ENCODE data around the gene PLB1.

Gene PLB1

DNA sequence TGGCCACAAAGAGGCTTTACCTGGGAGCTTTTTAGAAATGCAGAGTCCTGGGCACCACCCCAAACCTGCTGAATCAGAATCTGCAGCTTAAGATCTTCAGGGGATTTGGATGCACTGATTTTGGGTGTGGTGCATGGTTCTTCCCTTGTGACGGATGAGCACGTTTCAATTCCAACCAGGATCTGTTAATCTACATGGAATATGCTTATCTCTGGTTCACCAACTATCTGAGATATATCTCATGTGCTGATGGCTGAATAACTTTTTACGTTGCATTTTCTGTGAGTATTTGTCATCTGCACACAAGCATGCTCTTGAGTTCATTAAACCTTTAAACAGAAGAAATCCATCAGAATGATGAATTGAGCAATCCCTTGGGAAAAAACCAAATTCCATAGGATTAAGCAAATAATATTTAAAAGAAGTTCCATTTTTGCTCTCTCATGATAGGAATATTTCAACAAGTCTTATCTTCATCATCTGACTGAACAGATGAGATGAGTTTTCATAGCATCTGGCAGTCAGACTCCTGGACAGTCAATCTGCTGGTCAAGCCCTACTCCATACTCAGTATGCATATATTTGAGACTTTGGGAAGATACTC, 120.6 kb downstream of the PLB1 start:
- DNase-seq = no peak

DNA sequence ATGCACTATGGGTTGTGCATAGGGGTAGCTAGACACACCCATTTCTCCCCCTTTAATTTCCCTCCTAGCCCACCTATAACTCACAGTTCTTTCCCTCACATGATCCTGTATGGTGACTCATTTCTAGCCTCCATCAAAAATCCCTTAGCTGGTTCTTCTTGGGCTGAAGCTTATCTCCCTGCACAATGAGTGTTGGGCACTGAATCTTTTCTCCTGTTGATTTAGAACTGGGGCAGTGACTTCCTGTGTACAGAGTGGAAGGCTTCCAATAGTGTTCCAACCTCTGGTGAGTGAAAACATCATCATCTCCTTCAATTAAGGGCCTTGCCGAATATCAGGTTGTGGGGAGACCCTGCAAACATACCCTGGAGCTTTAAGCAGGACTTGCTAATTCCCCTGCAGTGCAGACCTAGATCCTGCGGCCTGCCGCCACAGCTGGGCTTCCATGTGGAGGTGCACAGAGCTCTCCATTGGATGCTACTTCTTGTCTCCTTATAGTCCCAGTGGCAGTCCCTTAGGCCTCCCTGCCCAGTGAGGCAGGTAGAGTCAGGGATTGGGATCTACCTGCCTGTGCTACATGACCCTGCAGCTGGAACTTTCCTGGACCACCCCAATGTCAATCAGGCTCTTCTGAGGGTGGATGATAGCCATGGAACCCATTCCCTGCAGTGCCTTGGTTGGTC, 121.8 kb downstream of the PLB1 start:
- no peak for DNase-seq

DNA sequence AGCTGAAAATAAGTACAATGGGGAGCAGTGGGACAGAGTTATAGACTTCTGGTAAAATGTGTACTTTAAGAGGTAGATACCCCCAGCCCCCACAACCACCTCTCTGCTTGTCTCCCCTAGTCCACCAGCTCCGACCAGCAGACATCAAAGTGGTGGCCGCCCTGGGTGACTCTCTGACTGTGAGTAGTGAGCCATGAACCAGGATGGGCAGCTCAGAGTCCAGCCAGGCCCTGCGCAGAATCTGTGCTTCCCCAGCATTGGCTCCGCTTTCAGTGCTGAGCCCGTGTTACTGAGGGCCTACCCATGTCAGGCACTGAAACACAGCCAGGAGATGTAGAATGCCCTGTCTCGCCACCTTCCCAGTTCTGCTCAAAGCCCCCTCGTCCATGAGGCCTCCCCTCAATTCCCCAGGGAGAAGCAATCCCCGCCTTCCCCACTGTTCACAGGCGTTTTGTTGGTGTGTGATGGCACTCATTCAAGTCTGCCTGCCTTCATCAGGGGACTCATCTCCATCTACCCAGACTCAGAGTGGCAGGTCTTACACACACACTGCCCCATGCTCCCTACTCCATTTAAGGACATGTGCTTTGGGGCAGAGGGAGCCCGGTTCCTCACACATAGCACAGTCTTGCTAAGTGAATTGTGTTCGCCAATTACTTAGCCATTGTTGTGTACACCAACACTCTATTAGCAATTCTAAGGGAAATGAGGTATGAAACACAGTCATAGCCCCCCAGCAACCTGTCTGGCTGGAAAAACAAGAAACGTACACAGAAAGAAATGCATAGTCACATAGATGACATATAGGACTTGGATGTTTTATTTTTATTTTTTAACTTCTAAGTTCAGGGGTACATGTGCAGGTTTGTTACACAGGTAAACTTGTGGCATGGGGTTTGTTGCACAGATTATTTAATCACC, 122.6 kb downstream of the PLB1 start:
- DNase-seq = no peak

DNA sequence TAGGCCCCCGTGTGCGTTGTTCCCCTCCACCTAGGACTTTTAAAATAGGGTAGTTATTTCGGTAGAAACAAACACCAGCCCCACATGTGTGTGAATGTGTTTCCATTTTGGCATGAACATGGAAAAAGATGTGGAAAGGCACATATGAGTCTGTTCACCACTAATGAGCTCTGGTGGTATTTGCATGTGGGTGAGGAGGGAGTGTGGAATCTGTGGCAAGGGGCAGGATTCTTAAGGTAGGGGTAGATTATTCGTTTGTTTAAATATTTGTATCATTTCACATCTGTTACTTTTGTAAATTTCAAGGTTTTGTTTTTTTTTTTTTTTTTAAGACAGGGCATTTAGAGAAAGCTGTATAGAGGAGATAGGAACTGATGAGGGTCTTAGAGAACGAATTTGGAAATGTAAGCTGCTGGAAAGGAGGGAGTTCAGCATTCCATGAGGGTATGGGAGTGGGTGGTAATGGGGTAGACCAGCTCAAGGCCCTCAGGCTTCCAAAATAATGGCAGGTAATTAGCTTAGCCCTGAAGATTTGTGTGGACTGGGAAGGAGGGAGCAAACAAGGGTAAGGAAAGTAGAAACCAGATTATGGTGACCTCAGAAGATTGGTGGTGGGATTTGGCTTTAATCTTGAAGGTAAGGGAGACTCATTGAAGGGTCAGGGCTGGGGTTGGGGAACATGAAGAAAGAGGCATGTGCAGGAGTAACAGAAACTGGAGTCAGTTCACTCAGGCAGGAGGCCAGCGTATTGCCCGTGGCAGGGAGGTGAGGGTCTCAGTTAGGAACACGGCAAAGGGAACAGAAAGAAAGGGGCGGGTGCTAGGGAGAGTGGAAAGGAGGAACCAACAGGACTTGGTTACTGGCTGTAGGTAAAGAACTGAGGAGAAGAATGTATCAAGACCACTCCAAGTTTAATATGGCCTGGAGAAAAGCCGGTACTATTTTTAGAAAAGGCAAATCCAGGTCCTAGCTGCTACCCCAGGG, 123.6 kb downstream of the PLB1 start:
- DNase-seq = no peak

DNA sequence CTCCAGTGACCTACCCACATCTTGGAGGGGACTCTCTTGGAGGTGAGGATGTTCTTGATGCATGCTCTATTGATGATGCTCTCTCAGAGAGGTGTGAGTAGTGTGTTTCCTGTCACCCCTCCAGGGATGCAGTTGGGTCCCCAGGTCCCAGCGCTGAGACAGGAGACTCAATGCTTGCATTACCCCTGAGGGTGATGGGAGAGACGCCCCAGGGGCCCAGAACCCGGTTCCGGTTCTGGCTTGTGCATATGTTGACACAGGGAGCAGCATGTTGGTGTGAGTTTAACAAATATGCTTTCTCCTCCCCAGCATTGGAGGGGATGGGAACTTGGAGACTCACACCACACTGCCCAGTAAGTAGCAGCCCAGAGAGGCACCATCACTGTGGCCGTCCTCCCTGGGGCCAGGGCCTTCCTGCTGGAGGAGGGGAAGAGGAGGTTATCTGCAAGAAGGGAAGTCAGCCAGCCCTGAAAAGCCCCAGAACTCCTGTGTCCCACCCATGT, 124.5 kb downstream of the PLB1 start:
- DNase-seq = no peak

DNA sequence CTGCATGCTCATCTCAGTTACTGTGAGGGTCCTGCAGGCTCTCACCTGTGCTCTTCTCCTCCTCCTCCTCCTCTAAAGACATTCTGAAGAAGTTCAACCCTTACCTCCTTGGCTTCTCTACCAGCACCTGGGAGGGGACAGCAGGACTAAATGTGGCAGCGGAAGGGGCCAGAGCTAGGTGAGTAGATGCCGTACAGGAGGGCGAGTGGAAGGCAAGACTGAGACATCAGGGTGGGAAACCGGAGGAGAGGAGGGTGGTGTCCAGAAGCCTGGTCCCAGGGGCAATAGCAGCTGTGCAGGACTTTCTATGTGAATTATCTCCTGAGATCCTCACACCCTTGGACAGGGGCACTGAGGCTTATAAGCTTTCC, 124.9 kb downstream of the PLB1 start:
- DNase-seq = no peak

DNA sequence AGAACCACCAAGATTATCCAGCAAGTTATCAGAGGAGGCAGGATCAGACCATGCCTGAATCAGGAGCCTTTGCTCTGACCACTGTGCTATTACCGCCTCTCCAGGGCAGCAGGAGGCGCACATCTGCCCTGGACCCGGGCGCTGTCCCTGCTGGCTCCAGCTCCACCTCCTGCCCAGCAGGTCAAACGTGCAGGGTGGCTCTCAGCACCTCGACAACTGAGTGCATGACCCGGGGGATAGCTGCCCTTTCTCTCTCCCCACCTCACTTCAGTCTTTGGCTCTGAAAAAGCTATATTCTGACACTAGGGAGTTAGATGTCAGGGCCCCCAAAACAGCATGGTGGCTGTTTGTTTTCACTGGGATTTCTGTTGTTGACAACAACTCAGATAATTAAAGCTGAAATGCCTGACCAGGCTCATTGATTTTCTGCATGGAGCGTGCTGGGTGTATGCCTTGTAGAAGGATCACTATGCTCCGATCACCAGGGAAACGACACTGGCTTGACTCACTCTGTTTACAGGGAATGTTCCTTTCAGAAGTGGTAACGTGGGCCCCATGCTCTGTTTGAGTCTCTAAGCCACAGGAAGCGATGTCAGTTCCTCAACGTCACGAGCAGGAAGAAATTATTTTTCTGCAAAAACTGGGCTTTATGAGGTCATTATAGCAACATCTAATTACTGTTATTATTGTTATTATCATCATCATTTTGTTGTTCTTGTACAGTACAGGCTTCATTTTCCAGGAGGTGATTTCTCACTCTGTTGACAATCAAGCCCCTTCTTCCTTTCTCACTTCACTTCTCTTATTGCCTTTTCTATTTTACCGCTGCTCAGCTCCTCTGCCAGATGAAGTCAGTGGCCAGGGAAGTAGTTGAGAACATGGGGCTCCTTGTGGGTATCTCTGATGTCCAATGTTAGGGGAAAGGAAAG, 125.6 kb downstream of the PLB1 start:
- DNase-seq = peak; percentile 94

DNA sequence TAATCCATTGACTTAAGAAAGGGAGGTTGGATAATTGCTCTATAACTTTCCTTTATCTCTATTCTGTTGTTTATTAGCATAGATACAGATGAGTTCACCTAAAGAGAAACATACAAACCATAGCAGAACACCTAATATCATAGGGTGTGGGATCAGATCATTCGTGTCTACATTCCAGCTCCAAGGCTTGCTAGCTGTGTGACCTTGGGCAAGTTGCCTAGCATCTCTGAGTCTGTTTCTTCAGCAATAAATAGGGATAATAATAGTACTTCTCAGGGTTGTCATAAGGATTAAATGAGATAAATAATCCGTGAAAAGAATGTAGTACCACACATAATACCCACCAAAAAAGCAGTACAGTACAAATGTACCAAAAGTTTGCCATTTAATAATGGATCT, 126.2 kb downstream of the PLB1 start:
- no peak for DNase-seq

DNA sequence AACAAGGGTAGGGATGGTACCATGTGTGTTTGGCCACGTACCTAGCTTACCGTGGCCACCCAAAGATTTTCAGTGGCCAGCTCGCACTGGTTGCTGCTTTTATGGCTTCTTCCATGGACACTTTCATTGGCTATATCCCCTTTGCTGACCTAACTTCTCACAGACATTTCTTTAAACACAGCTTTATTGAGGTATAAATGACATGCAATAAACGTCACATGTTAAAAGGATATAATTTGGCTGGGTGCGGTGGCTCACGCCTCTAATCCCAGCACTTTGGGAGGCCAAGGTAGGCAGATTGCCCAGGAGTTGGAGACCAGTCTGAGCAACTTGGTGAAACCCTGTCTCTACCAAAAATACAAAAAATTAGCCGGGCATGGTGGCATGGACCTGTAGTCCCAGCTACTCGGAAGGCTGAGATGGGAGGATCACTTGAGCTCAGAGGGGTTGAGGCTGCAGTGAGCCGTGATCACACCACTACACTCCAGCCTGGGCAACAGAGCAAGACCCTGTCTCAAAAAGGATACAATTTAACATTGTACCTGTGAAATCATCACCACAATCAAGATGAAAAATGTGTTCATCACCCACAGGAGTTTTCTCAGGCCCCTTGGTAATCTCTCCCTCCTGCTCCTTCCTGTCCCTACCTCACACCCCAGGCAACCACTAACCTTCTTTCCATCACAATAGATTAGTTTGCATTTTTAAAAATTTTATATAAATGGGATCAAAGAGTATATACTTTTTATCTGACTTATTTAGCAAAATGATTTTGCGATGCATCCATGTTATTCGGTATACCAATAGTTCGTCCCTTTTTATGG, 127.9 kb downstream of the PLB1 start:
- DNase-seq = no peak

DNA sequence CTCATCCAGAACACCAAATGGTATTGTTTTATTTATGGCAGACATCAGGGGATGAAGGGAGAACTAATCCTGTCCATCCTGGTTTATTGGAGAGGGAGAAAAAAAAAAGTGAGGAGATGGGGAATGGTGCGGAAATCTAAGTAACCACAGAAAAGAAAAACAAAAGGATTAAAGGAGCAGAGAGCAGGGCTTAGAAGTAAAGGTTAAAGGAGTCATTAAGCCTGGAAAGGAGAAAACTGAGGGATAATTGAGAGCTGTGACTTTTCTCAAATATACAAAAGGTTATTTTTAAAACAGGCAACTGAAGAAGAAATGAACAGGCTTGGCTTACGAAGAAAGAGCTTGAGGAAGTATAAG, 128.6 kb downstream of the PLB1 start:
- no peak for DNase-seq

DNA sequence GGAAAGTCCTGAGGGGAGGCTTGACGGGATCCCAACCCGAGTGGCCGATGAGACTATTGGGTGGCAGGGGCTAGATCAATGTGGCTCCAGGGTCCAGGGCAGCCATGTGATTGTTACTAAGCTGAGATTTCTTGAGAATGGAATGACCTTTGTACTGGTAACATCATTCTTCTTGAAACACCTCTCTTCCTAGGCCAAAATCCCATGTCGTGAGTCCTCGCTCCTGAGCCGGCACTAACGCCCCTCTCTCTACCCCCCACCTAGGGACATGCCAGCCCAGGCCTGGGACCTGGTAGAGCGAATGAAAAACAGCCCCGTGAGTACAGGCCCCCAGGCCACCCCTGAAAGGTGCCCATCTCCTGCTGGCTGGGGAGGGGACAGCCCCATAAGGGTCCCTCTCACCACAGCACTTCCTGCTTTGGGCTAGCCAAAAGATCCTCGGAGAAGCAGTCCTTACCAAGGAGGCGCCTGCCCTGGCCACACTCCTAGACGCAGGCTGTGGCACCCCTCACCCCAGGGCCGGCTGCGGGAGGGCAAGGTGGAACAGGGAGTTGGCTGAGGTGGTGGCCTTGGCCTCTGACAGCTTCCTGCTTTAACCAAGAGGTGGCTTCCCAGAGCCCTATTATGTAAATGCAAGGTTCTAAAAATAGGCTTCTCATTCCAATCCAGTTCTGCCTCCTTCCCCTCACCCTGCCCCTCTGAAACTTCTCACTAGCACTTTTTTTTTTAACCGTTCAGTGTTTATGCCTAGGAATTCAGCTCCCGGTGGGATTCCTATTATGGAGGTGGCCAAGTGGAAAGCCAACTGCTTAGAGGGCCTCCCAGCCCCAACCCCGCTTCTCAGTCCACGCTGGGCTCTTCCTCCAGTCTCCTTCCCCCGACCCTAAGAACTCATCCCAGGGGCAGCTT, 129.2 kb downstream of the PLB1 start:
- DNase-seq = peak; percentile 83

DNA sequence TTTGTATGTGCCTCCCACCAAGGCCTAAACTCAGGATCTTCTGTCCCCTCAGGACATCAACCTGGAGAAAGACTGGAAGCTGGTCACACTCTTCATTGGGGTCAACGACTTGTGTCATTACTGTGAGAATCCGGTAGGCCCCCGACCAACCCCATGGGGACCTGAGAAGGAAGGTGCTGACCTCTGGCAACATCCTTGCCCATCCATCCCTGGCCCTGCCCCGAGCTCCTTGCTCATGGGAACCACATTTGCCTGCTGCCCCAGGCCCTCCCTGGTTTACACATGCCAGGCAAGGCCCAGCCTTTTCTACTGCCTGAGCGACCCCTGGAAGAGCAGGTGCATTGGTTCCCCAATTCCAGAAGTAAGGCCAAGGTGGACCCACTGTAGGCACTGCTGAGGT, 130.5 kb downstream of the PLB1 start:
- DNase-seq = no peak

DNA sequence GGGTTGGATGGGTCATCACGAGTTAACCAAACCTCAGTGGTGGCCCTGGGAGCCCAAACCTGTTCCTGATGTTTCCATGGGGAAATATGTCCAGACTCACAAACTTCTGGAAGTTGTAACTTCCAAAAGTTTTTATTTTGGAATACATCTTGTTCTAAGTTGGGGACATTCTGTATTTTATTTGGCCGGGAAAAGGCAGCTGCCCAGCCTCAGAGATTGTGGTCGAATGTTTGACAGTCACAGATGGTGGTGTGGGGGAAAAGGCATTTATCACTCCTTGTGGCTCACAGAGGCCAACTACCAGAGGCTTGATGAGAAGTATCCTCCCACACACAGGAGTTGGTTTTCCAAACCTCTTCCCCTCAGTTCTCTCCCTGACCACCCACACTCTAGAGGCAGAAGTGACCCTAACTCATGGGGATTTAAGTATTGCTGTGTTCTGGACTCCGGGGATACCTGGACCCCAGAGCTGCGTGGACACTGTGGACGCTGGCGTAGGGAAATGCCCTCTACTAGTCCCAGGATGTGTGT, 131.1 kb downstream of the PLB1 start:
- no peak for DNase-seq

DNA sequence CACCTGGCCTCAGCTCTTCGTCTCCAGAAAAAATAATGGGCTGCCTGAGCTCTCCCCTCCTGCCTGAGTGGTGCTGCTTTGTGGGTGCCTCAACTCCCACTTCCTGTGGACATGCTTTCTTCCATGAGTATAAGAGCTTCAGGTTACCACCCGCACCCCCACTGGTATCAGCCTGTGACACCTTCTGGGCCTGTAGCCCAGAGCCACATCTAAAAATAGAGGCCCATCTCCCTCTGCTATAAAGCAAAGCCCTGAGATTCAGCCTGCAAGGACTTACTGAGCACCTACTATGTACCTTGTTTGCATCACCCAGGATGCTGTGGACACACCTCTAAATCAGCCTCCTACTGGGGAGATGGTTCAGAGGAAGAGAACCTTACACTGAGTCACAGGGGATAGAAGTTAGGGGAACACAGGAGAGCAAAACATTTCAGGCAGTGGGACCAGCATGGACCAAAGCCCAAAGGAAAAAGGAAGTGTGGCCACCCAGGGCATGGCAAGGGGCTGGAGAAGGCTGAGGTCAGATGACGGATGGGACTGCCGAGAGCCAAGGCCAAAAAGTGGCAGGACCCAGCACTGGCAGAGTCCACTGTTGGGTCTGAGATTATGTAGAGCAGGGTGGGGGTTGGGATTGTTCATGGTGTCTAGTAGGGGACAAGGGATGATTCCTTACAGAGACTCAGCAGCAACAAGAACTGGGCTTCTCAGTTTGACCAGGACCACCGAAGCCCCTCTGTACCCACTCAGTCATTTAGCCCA, 132.0 kb downstream of the PLB1 start:
- DNase-seq = no peak

DNA sequence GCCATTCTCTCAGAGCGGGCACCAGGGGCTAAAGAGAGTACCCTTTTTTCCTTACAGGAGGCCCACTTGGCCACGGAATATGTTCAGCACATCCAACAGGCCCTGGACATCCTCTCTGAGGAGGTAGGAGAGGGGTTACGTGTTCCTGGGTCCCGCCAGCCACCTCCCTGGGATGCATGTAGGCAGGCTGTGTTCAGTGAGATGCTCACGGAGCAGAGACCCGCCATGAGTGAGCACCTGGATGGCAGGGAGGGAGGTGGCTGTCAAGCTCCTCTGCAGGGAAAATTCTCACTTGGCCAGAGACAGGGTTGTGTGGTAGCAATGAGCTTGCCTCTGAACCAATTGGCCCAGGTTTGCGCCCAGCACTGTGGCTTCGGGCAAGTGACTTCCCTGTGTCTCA, 132.6 kb downstream of the PLB1 start:
- no peak for DNase-seq

DNA sequence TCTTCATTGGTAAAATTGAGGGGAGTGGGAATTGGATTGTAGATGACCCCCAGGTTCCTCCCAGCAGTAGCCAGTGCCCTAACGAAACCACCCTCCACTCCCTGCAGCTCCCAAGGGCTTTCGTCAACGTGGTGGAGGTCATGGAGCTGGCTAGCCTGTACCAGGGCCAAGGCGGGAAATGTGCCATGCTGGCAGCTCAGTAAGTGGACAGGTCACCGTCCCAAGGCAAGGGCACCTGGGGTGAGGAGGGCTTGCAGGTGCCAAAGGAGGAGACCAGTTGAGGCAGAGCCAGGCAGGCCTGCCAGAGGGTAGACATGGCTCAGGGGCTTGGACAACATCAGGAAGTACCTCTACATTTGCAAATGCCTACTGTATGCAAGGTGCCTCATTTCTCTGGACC, 133.1 kb downstream of the PLB1 start:
- no peak for DNase-seq

DNA sequence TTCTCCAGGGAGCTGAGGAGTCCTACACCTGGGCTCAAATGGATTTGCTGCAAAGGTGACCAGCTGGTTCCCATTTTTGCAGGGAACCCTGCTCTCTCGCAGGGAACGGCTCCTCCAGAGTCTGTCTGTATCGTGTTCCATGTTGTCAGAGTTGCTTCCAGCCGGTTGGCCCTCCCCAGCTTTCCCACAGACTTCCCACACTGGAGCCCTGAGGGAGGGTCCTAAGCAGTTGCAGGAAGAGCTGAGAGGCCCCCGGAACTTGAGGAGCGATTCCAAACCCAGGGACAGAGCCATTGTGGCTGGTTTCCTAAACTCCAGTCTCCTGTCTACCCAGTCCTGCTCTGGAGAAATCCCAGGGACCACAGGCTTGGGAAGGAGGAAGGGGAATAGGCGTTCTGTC, 134.1 kb downstream of the PLB1 start:
- DNase-seq = no peak

DNA sequence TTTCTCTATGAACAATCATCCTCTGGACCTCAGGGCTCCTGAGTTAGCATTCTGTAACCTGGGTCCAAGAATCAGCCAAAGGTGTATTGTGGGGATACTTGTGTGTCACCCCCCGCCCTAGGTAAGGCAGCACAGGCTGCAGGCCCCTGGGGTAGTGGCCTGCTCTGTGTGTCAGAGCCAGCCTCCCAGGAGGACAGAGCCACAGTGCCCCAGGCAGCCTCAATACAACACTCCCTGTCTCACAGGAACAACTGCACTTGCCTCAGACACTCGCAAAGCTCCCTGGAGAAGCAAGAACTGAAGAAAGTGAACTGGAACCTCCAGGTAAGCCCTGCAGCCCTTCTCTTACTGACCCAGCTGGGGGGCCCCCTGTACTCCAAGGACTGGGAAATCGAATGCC, 134.5 kb downstream of the PLB1 start:
- no peak for DNase-seq

Measured in CD4-positive, alpha-beta T cell treated with Interleukin-15 for 1 hour (primary cell).